Stimulated activated CD4-positive, alpha-beta T cell treated with anti-CD3 and anti-CD28 coated beads, Interleukin-15, amount 100 ng/mL, for 1 hour (primary cell): ENCODE results near the gene CLHC1.
"Not testable (repeated sequence)": the region's sequence is repeated elsewhere in the genome, so short reads cannot be mapped to it uniquely, and the experiment has no call there.

Experiments
- DNase-seq, 2 donors: peaks; one replicate each; pipeline ENCODE4 v3.0.0-alpha.2; 2020; ENCODE audit warnings: low read depth in 1 of 2, low spot score in 1 of 2

Gene CLHC1

GRCh38 chr2:55153584-55154299 lies 78.4 kb downstream of the CLHC1 start:
- DNase-seq: no peak

GRCh38 chr2:55152475-55153412 lies 79.3 kb downstream of the CLHC1 start:
- no peak for DNase-seq

DNA sequence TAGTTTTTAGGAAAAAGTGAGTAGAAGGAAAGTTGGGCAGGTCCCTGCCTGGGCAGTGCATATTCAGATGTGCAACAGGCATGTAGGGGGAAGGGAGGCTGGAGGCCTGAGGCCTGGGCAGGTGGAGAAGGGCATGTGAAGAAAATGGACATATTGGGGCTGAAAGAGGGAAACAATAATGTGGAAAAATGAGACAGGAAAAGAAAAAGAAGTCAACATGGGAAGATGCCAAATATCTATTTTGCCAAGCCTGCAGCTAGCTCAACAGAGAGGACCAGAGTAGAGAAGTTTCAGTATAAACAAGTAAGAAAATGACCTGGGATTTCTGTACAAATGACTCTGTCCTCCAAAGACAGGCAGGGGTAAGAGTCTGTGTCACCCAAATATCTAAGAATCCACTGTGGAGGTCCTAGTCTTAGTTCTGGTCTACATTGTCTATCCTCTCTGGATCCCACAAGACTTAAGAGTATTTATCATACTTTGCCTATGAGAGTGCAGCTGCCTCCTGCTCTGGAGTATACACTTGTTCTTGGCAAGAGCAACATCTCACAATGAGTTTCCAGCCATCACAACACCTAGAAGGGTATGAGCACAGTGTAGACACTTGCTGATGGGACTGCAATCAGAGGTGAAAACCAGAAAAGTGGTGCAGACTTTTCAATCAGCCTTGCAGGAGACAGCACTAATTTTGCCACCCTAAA lies 80.2 kb downstream of the CLHC1 start:
- no peak for DNase-seq

DNA sequence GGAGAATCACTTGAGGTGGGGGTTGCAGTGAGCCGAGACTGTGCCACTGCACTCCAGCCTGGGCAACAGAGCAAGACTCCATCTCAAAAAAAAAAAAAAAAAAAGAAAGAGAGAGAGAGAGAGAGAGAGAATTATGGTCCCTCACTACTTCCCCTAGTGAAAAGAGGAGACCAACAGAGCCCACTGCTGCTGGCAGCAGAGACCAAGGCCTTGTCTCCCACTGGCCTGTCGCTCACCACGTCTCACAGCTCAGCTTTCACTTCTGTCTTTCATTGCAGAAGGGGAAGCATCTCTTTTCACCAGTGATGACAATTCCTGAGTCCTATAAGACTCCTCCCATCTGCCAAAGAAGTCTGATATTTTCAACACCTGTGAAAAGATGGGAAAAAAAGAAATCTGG lies 81.3 kb downstream of the CLHC1 start:
- no peak for DNase-seq

- no peak for DNase-seq
Observed at GRCh38 chr2:55148269-55148668, 83.8 kb downstream of the CLHC1 start.

- no peak for DNase-seq
Observed at GRCh38 chr2:55147531-55147930, 84.6 kb downstream of the CLHC1 start.

GRCh38 chr2:55147041-55147440 lies 85.1 kb downstream of the CLHC1 start:
- DNase-seq: no peak

DNA sequence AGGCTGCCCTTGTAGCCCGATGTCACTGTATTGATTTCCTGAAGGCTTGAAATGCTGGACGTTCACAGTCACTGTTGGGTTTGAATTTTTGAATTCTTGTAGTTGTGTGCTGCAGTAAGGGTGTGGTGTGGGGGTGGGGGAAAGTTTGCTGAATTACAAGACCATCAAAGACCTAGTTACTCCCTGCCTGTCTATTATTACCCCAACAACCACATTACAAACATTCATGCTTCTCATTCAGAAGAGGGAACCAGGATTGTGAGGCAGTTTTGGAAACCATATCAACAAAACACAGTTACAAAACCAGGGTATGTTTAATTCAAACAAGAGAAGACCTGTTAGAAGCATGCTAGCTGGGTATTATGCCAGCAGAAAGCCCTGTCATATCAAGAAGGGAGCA lies 85.8 kb downstream of the CLHC1 start:
- no peak for DNase-seq

DNA sequence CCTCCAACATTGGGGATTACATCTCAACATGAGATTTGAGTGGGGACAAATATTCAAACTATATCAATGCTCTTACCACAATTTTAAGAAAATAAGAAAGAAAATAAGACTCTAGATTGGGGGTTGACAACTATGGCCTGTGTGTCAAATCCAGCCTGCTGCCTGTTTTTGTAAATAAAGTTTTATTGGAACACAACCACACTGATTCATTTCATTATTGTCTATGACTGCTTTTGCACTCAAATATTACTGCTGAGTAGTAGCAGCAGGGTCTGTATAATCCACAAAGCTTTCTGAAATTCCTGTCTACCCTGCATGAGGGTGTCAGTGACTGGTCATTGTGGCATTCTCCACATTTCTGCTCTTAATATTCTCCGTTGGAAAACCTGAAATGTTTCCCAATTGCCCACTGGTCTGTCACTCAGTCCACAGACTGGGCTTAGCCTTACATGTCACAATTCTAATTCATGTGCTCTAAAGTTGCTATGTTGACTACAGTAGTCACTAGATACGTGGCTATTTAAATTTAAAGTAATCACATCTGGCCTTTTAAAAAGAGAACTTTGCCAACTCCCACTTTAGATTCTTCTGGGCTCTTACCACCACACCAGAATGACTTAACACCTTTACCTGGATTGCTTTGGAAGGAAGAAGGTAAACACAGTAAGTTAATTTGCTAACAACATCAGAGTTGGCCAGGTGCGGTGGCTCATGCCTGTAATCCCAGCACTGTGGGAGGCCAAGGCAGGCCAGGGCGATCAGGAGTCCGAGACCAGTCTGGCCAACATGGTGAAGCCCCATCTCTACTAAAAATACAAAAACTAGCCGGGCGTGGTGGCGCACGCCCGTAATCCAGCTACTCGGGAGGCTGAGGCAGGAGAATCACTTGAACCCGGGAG lies 86.9 kb downstream of the CLHC1 start:
- DNase-seq: no peak

- DNase-seq: not testable (repeated sequence)
Observed at GRCh38 chr2:55143706-55144105, 88.4 kb downstream of the CLHC1 start.

GRCh38 chr2:55142518-55142917 lies 89.6 kb downstream of the CLHC1 start:
- DNase-seq: no peak

DNA sequence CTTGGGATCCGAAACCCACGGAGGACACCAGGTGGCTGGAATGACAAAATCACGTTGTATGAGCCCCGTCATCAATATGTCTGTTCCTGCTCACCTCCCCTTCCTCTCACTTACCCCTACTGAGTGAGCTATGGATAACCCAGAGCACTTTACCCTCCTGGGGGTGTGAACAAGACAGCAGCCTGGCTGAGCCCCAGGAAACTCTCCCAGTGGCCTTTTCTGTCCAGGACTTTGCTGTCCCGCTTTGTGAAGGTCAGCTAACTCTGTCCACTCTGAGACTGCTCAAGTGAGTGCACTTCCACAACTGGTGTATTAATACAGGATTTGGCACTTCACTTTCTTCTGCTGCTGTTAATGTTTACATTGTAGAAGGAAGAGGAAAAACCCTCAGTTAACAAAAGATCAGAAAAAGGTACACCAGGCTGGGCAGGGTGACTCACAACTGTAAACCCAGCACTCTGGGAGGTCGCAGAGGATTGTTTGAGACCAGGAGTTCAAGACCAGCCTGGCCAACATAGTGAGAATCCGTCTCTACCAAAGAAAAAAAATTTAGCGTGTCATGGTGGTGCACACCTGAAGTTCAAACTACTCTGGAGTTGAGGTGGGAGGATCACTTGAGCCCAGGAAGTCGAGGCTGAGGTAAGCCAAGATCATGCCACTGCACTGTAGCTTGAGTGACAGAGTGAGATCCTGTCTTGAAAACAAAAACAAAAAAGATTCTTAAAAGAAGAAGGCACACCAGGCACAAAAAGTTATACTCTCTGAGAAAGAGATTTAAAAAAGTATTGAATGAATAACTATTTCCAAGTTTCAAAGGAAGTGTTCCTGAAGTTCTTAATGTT lies 90.3 kb downstream of the CLHC1 start:
- DNase-seq: no peak

DNA sequence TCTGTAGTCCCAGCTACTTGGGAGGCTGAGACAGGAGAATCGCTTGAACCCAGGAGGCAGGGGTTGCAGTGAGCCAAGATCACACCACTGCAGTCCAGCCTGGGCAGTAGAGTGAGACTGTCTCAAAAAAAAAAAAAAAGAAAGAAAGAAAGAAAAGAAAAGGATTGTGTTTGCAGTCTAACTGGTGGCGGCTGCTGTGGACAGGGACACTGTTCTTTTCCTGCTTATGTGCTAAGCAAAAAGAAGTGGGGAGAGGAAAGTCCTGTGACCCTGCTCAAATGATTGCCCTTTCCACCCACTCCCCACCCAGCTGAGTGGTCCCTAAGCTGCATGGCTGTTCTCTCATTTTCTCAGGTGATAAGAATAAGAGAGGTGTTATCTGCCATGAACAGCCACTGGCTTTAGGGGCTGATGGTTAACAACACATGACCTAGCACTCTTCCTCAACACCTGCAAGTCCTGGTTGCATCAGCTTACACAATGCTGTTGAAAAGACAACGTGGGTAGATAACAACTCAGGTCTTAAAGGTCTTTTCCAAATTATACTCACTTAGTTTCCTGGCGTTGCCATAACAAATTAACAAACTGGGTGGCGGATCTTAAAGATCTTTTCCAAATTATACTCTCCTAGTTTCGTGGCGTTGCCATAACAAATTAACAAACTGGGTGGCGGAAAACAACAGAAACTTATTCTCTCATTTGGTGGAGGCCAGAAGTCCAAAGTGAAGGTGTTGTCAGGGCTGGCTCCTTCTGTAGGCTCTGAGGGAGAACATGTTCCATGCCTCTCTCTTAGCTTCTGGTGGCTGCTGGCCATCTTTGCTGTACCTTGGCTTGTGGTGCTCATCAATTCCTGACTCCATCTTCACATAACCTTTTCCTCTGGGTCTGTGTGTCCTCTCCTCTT lies 91.5 kb downstream of the CLHC1 start:
- DNase-seq: no peak

DNA sequence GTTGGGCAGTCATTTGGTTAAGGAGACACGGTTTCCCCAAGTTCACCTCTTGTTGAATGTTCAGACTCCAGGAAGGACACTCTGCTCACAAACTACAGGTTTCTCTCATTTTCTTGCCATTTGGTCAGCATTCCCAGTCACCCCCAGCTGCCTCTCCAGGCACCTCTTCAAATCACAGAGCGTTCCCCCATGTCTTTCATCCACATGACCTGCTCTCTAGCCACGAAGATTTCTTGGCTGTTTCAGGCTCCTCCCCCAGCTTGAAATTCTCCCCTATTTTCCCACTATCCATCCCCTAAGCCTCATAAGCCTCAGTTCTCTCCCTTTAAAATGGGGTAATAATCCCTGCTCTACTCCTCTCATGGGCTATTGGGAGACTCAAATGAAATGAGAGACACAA lies 92.8 kb downstream of the CLHC1 start:
- DNase-seq: no peak

GRCh38 chr2:55138882-55139229 lies 93.2 kb downstream of the CLHC1 start:
- no peak for DNase-seq

DNA sequence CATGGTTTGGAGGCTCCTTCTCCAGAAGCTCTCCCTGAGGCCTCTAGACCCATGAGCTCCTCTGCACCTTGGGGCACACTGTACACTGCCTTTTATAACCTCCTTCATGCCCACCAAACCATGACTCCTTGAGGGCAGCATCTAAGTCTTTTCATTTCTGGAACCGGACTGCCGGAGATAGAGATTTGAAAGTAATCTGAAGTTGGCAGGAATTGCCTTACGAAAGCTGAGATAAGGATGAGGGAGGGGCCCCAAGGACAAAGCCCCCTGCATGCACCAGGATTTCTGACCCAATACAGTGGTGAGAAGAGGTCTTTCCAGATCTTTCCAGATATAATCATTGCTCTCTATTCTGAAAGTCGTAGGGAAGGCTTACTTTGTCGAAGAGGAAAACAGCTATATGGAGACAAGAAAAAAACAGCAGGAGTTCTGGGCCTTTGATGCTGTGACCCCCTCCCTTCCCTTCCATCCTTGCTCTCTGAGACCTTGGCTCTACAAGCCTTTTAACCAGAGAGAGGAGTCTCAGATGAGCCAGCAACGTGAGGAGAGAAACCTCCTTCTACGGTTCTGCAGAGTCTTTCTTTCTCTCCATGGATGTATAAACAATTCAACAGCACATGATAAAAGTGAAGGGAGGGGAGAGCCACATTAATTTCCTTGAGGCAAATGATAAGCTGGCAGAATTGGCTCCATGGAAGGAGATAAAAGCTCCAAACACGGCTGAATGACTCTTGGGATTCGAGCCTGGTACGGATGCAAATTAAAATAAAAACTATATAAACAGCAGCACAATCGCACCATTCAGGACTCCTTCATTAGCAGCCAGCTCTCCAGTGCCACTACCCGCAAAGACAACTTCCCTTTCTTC lies 93.8 kb downstream of the CLHC1 start:
- no peak for DNase-seq

DNA sequence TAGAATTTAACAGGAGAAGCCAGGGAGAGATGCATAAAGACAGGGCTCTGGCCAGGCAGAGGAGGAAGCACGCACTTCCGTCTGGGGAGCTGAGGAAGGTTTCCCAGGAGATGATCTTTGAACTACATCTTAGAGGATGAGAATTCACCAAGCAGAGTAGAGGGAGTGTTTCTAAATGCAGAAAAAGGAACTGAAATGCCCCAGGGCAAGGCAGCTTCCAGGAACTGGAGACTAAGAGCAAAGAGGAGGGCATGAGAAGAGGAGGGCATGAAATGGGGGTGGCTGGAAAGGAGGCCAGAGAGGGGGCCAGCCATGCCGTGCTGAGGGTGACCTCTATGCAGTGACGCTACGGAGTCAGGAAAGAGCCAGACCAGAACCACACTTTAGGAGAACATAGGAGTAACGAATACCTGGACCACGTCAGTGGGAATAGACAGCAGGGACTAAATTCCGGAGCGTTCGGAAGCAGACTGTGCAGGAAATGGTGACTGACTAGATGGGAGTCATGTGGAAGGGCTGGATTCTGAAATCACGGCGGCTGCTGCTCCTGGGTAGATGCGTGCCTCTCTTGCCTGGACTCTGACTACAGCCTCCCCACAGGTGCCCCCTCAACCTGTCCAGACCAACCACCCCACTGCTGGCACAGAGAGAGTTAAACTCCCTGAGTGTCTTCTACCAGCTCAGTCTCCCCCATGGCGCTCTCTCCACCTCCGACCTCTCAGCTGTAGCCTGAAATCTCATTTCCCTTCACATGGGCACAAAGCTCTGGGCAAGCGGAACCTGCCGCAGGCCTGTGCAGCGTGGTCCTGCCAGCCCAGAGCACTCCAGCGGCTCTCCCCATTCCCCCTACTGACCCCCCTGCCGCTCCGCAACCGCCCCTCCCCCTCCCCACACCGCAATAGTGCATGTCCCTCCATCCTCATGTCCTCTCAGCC lies 94.8 kb downstream of the CLHC1 start:
- no peak for DNase-seq
